ENCODE results near the gene CLDN9. TPM values are rescaled to one million over a fixed set of nuclear protein-coding genes. Genes with fewer than 3 reads are reported as not detected.

CLDN9 gene
- total and polyA plus RNA-seq, 7 donors: 0.28 TPM; not detected in 6

DNA sequence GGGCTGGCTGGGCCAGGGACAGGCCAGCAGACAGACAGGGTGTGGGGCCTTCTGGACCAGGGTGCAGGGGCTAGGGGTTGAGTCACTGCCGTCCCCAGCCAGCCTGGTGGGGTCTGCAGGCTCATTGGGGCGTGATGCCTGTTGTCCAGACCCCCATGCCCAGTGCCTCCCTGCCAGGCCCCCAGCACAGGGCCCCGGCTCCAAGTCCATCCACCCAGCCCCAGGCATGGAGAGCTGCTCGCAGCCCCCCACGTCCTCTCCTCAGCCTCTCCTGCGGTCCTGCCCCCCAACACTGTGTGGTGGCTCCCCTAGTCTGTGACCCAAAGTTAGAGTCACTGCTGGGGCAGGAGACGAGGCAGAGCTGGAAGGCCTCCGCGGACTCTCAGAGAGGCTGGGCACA, 25.4 kb upstream of the CLDN9 start:
- H3K9me3 ChIP-seq: no peaks in the 10 kb centered on the region
- no peaks in the 10 kb centered on the region for H3K36me3 ChIP-seq
- intact Hi-C loops (cut with DNase I): no loop called here
- H3K27me3 ChIP-seq: peaks cover 0 to 22% (median 0%) of the 10 kb centered on the region in 3 donors
- H3K4me1 ChIP-seq: peaks cover 0 to 12% (median 9%) of the 10 kb centered on the region in 4 donors
- H3K4me3 ChIP-seq: no peak overlapping the region
- no peak for DNase-seq
- 86 to 91% methylated on average over 9 of the region's 9 CpGs for WGBS, 2 donors
- TF ChIP-seq POLR2A (IDR thresholded peaks at IDR 0.05) (no peak), POLR2AphosphoS5 (IDR thresholded peaks at IDR 0.05) (no peak), EP300 (IDR thresholded peaks at IDR 0.05) (no peak)
- TF ChIP-seq, protein P1, sequence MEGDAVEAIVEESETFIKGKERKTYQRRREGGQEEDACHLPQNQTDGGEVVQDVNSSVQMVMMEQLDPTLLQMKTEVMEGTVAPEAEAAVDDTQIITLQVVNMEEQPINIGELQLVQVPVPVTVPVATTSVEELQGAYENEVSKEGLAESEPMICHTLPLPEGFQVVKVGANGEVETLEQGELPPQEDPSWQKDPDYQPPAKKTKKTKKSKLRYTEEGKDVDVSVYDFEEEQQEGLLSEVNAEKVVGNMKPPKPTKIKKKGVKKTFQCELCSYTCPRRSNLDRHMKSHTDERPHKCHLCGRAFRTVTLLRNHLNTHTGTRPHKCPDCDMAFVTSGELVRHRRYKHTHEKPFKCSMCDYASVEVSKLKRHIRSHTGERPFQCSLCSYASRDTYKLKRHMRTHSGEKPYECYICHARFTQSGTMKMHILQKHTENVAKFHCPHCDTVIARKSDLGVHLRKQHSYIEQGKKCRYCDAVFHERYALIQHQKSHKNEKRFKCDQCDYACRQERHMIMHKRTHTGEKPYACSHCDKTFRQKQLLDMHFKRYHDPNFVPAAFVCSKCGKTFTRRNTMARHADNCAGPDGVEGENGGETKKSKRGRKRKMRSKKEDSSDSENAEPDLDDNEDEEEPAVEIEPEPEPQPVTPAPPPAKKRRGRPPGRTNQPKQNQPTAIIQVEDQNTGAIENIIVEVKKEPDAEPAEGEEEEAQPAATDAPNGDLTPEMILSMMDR (IDR thresholded peaks at IDR 0.05): no peak
- H3K27ac ChIP-seq: no peak overlapping the region

DNA sequence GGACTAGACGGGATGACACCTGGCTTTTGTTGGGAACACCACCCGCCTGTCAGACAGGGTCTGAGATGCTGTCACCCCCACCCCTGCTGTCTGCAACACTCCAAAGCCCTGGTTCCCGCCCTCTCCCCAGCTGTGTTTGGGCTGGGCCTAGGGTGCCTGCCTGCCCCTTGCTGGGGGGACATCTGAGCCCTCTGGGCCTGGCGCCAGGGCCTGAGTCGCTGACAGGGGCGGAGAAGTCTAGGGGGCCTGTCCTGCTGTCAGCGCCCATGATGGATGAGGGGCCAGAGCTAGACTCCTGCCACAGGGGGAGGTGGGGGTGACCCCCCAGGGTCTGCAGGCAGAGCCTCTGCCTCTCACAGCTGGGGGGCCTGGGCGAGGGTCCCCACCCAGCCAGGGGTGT, 24.9 kb upstream of the CLDN9 start:
- H3K27me3 ChIP-seq: peaks cover 0 to 22% (median 0%) of the 10 kb centered on the region in 3 donors
- H3K9me3 ChIP-seq: no peaks in the 10 kb centered on the region
- DNase-seq: no peak
- 78 to 84% methylated on average over 8 of the region's 8 CpGs for WGBS, 2 donors
- no peak overlapping the region for H3K27ac ChIP-seq
- peaks cover 0 to 12% (median 9%) of the 10 kb centered on the region in 4 donors for H3K4me1 ChIP-seq
- H3K4me3 ChIP-seq: no peak overlapping the region
- TF ChIP-seq, protein P1 (IDR thresholded peaks at IDR 0.05): no peak
- TF ChIP-seq POLR2AphosphoS5 (IDR thresholded peaks at IDR 0.05) (no peak), POLR2A (IDR thresholded peaks at IDR 0.05) (no peak), EP300 (IDR thresholded peaks at IDR 0.05) (no peak)
- intact Hi-C loops (cut with DNase I): no loop called here
- no peaks in the 10 kb centered on the region for H3K36me3 ChIP-seq

DNA sequence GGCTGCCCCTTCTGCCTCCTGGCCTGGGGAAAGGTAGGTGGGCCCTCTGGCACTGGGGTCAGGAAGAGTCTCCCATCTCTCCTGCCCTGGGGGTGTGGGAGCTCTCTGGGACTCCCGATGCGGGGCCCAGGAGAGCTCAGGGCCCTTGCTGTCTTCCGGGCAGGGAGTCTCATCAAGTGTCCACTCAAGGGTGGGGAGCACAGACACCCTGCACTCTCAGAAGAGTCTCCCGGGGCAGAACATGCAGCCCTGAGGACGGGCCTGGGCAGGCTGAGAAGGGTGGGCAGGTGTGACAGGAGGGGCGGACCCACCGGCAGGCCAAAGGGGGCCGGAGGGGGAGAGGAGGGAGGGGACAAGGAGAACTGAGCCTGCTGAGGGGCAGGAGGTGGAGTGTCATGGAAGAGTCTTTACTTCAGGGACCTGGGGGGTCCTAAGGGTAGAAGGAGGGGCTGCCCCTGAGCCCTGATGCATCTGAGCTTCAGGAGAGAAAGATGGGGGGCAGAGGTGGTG, 24.1 kb upstream of the CLDN9 start:
- Histone ChIP-seq H3K4me3 (no peak overlapping the region), H3K4me1 (peaks cover 0 to 8% (median 5%) of the 10 kb centered on the region in 4 donors), H3K36me3 (no peaks in the 10 kb centered on the region), H3K9me3 (no peaks in the 10 kb centered on the region), H3K27ac (no peak overlapping the region), H3K27me3 (peaks cover 0 to 22% (median 0%) of the 10 kb centered on the region in 3 donors)
- WGBS, 2 donors: 78 to 84% methylated on average over 8 of the region's 8 CpGs
- intact Hi-C loops (cut with DNase I): no loop called here
- TF ChIP-seq POLR2AphosphoS5 (IDR thresholded peaks at IDR 0.05): no peak
- TF ChIP-seq, protein P1 (IDR thresholded peaks at IDR 0.05): no peak
- TF ChIP-seq EP300 (IDR thresholded peaks at IDR 0.05): no peak
- TF ChIP-seq POLR2A (IDR thresholded peaks at IDR 0.05): no peak
- DNase-seq: no peak

DNA sequence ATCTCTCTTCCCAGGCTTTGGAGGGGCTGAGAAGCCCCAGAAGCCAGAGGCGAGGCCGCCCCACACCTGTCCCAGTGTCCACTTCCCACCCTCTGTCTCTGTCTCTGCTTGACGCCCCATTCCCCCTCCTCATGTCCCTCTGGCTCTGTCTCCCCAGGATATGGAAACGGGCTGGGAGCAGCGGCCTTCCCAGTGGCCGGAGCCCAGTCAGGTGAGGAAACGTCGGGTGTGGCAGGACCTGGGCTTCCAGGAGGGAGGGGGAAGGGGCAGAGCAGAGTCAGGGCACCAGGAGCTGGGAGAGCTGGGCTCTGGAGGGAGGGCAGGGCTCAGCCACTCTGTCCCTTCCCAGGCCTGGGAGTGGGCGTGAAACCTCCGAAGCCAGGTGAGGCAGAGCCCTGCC, 21.8 kb upstream of the CLDN9 start:
- Histone ChIP-seq H3K27ac (no peak overlapping the region), H3K27me3 (peaks cover 0 to 23% (median 0%) of the 10 kb centered on the region in 3 donors), H3K4me3 (no peak overlapping the region), H3K36me3 (no peaks in the 10 kb centered on the region), H3K4me1 (no peaks in the 10 kb centered on the region), H3K9me3 (no peaks in the 10 kb centered on the region)
- no peak for DNase-seq
- TF ChIP-seq, protein P1 (IDR thresholded peaks at IDR 0.05): no peak
- TF ChIP-seq POLR2AphosphoS5 (IDR thresholded peaks at IDR 0.05): no peak
- TF ChIP-seq EP300 (IDR thresholded peaks at IDR 0.05): no peak
- TF ChIP-seq POLR2A (IDR thresholded peaks at IDR 0.05): no peak
- WGBS, 2 donors: 35 to 63% methylated on average over 10 of the region's 10 CpGs
- intact Hi-C loops (cut with DNase I): no loop called here

All from sigmoid colon (tissue), 7 donors.